GM21423 (cell line): ENCODE data around the gene CCNQ.

ENCODE experiments used
- ATAC-seq: cut with Tn5 transposase; IDR thresholded peaks from one replicate; pipeline ENCODE4 v1.9.1; 2021; ENCODE audit warnings: mild to moderate bottlenecking, moderate library complexity; ENCODE audit not compliant: unreplicated experiment

The CCNQ gene

DNA sequence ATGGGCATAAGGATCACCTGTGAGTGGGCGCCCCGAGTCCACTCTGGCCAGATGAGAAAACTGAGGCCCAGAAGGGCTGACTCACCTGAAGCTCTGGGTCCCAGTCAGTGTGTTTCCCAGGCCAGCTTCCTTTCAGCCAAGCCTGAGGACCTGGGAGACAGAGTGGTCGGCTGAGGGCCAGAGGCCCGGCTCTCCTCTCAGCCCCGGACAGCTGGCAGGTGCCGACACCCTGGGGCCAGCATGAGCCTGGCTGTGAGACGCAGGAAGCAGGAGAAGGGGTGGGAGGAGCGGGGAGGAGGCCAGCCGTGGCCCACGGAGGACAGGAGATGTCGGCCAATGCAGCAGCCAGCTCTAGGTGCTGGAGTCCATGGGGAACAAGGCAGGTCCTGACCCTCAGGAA lies 52.6 kb downstream of the CCNQ start:
- ATAC-seq = no peak

DNA sequence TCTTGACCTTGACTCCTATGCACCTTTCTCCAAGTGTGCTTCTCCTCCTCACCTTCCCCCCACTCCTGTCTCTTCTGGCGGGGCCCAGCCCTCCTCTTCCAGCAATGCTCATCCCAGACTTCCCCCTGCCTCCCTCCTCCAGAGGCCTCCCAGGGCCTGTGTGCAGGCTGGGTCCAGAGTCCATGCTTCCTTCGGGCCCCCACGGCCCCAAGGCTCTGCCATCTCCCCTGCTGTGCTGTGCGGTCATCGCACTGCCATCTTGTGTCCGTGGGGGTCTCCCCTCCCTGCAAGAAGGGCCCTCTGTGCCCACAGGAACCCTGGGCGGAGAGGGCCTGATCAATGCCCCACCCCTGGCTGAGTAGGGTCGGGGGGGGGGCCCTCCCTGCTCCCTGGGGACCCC lies 54.2 kb downstream of the CCNQ start:
- ATAC-seq = no peak

DNA sequence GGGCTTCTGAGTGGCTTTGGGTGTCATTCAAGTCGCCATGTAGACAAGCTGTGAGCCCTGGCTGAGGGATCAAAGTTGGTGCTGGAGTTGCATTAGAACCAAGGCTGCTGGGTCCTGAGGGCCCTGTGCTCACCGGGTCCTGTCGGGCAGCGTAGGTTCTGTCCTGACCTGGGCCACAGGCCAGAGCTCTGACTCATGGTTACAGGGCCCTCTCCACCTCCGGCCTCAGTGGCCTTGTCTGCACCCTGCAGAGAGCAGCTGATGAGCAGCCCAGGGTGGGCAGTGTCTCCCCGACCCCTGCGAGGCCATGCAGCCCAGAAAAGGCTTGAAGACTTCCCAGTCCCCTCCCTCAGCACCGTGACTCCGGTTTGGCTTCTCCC lies 59.0 kb downstream of the CCNQ start:
- no peak for ATAC-seq

DNA sequence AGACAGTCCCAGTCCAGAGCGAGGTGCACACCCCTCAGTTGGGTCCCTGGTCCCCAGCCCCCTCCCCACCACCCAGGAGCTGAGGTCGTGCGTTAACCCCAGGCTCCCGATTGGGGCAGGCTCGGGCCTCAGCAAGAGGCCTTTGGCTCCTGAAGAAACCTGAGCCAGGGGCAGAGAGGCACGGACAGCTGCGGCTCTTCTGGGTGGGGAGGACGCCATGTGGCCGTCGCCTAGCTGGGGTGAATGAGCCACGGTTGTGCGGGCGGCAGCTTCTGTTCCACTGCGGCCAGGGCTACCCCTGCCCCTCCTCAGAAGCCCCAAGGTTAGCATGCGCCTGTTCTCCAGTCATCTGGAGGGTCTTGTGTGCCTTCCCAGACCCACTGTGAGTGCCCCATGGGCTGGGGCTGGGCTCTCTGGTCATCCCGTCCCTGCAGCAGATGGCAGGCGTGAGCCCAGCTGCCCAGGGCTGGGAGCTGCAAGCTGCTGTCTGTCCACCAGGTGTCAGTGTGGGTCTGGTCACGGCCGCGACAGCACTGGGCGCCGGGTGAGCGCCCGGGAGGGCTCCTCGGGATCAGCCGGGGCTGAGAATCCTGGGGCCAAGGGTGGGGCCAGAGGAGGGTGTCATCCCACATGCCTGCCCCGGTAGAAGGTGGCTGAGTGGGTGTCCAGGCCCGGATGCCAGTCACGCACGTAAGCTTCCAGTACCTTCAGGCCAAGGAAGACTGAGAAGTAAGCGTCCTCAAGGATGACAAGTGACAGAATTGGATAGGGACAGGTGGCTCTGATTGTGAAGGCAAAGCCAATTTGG lies 59.6 kb downstream of the CCNQ start:
- peak; percentile 63 for ATAC-seq

DNA sequence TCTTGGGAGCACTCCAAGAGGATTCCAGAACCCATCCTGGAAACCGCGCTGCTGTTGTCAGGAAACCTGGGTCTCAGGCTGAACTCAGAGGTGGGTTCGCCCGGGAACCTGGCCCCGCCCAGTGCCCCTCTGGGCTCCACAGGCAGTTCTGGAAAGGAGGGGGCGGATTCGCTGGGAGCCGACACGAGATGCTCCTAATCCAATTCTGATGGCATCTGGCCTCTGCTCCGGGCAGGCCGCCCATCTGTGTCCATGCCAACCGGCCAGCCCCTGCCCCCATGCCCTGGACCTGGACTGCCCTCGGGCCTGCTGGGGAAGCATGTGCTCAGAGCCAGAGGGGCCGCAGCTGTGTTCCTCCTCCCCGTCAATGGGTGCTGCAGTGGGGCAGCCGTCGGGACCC lies 60.5 kb downstream of the CCNQ start:
- ATAC-seq = no peak
